HEK293 (cell line): ENCODE measurements around the gene TESK1.

ENCODE experiments used
- CTCF ChIA-PET: fragments of 350-600 bp; formaldehyde crosslinking; extraction: SDS; loops from one replicate; lab custom pipeline; 2021; ENCODE audit warnings: antibody characterized with exemption; lab: Yijun Ruan, JAX
- POLR2A ChIA-PET: fragments of 300-600 bp; formaldehyde crosslinking; extraction: SDS; loops from one replicate; lab custom pipeline; 2020; ENCODE audit warnings: antibody characterized with exemption, inconsistent platforms; lab: Yijun Ruan, JAX
- H3K27ac ChIP-seq: fragments of 200-500 bp; sonication (Bioruptor generic); 2 replicates; pipeline ENCODE4 v1.5.1; 2014; ENCODE audit warnings: low read depth, low read length, control low read depth, inconsistent platforms; ENCODE audit errors: extremely low read depth
- H3K36me3 ChIP-seq, 2 experiments: fragments of 200-500 bp in 1 of 2; sonication (Bioruptor generic) in 1 of 2; 1 replicate in 1 of 2; 2 replicates in 1 of 2; pipeline ENCODE4 v1.5.1; 2014 to 2017; ENCODE audit warnings: inconsistent platforms in 2 of 2, low read length in 2 of 2; ENCODE audit not compliant: control insufficient read depth in 2 of 2, insufficient read depth in 1 of 2
- H3K4me1 ChIP-seq: fragments of 200-500 bp; sonication (Bioruptor generic); 2 replicates; pipeline ENCODE4 v1.5.1; 2014; ENCODE audit warnings: mild to moderate bottlenecking, low read length, inconsistent platforms; ENCODE audit not compliant: control insufficient read depth, insufficient read depth
- H3K4me3 ChIP-seq: 2 replicates; pipeline ENCODE4 v1.5.1; 2011; ENCODE audit warnings: low read depth, mild to moderate bottlenecking, control low read depth, low read length, moderate library complexity
- H3K9me3 ChIP-seq: fragments of 200-500 bp; sonication (Bioruptor generic); 2 replicates; pipeline ENCODE4 v1.5.1; 2014; ENCODE audit warnings: low read depth, low read length, inconsistent platforms; ENCODE audit not compliant: control insufficient read depth, insufficient read depth
- KLF7 ChIP-seq: fragments of 450-650 bp; formaldehyde crosslinking; IDR thresholded peaks from 2 replicates; pipeline ENCODE4 v1.5.1; 2016; ENCODE audit warnings: missing biosample characterization, missing genetic modification characterization, borderline replicate concordance
- PRDM1 ChIP-seq: fragments of 450-650 bp; formaldehyde crosslinking; IDR thresholded peaks from 2 replicates; pipeline ENCODE4; 2016; ENCODE audit warnings: missing biosample characterization, missing genetic modification characterization
- PRDM2 ChIP-seq: fragments of 450-650 bp; formaldehyde crosslinking; IDR thresholded peaks from 2 replicates; pipeline ENCODE4 v1.5.1; 2016; ENCODE audit warnings: missing biosample characterization, missing genetic modification characterization, borderline replicate concordance
- REST ChIP-seq: fragments of 450-650 bp; formaldehyde crosslinking; IDR thresholded peaks from 2 replicates; pipeline ENCODE4 v1.5.1; 2016; ENCODE audit warnings: missing biosample characterization, missing genetic modification characterization
- ZFP37 ChIP-seq: fragments of 450-650 bp; formaldehyde crosslinking; IDR thresholded peaks from 2 replicates; pipeline ENCODE4 v1.5.1; 2016; ENCODE audit warnings: missing biosample characterization, missing genetic modification characterization
- ZFP69B ChIP-seq: fragments of 450-650 bp; formaldehyde crosslinking; IDR thresholded peaks from 2 replicates; pipeline ENCODE4 v1.5.1; 2016; ENCODE audit warnings: missing biosample characterization, missing genetic modification characterization
- ZIC2 ChIP-seq: fragments of 450-650 bp; formaldehyde crosslinking; IDR thresholded peaks from 2 replicates; pipeline ENCODE4 v1.5.1; 2016; ENCODE audit warnings: missing biosample characterization, missing genetic modification characterization
- ZNF140 ChIP-seq: fragments of 450-650 bp; formaldehyde crosslinking; IDR thresholded peaks from 2 replicates; pipeline ENCODE4 v1.5.1; 2016; ENCODE audit warnings: missing biosample characterization, missing genetic modification characterization
- ZNF157 ChIP-seq: fragments of 450-650 bp; formaldehyde crosslinking; IDR thresholded peaks from 2 replicates; pipeline ENCODE4 v1.5.1; 2016; ENCODE audit warnings: missing biosample characterization, missing genetic modification characterization
- ZNF16 ChIP-seq: fragments of 450-650 bp; formaldehyde crosslinking; IDR thresholded peaks from 2 replicates; pipeline ENCODE4 v1.5.1; 2016; ENCODE audit warnings: low read depth, missing biosample characterization, missing genetic modification characterization
- ZNF24 ChIP-seq: fragments of 450-650 bp; formaldehyde crosslinking; IDR thresholded peaks from 2 replicates; pipeline ENCODE4 v1.5.1; 2016; ENCODE audit warnings: missing biosample characterization, missing genetic modification characterization
- ZNF248 ChIP-seq: fragments of 450-650 bp; formaldehyde crosslinking; IDR thresholded peaks from 2 replicates; pipeline ENCODE4 v1.5.1; 2017; ENCODE audit warnings: missing biosample characterization, missing genetic modification characterization
- ZNF341 ChIP-seq: fragments of 450-650 bp; formaldehyde crosslinking; IDR thresholded peaks from 2 replicates; pipeline ENCODE4; 2016; ENCODE audit warnings: low read depth, missing biosample characterization, missing genetic modification characterization
- ZNF362 ChIP-seq: fragments of 450-650 bp; formaldehyde crosslinking; IDR thresholded peaks from 2 replicates; pipeline ENCODE4 v1.5.1; 2016; ENCODE audit warnings: missing biosample characterization, missing genetic modification characterization
- ZNF394 ChIP-seq: fragments of 450-650 bp; formaldehyde crosslinking; IDR thresholded peaks from 2 replicates; pipeline ENCODE4 v1.5.1; 2016; ENCODE audit warnings: missing biosample characterization, missing genetic modification characterization, mild to moderate bottlenecking, moderate library complexity, borderline replicate concordance
- ZNF416 ChIP-seq: fragments of 450-650 bp; formaldehyde crosslinking; IDR thresholded peaks from 2 replicates; pipeline ENCODE4 v1.5.1; 2016; ENCODE audit warnings: missing biosample characterization, missing genetic modification characterization
- ZNF549 ChIP-seq: fragments of 450-650 bp; IDR thresholded peaks from 2 replicates; pipeline ENCODE4 v1.5.1; 2018; ENCODE audit warnings: missing biosample characterization, missing genetic modification characterization, mild to moderate bottlenecking, inconsistent platforms, moderate library complexity
- ZNF777 ChIP-seq: fragments of 450-650 bp; formaldehyde crosslinking; IDR thresholded peaks from 2 replicates; pipeline ENCODE4 v1.5.1; 2017; ENCODE audit warnings: missing biosample characterization, missing genetic modification characterization, borderline replicate concordance
- ZNF791 ChIP-seq: fragments of 450-650 bp; formaldehyde crosslinking; IDR thresholded peaks from 2 replicates; pipeline ENCODE4 v1.5.1; 2016; ENCODE audit warnings: missing biosample characterization, missing genetic modification characterization
- ZNF843 ChIP-seq: fragments of 450-650 bp; formaldehyde crosslinking; IDR thresholded peaks from 2 replicates; pipeline ENCODE4 v1.5.1; 2016; ENCODE audit warnings: missing biosample characterization, missing genetic modification characterization
- TF ChIP-seq, protein P1 (sequence below): fragments of 450-650 bp; formaldehyde crosslinking; optimal IDR thresholded peaks from 2 replicates; pipeline ENCODE3; 2016; ENCODE audit warnings: missing biosample characterization, mild to moderate bottlenecking, missing genetic modification characterization
- TF ChIP-seq, protein P2 (sequence below): fragments of 450-650 bp; formaldehyde crosslinking; IDR thresholded peaks from 2 replicates; pipeline ENCODE4 v1.5.1; 2017; ENCODE audit warnings: missing biosample characterization, missing genetic modification characterization

The TESK1 gene

GRCh38 chr9:35606138-35606504 lies 1.1 kb downstream of the TESK1 start (continued):
- TF ChIP-seq REST (0 out of 2 replicates have a peak, but pooled peaks have one; percentile 17), ZNF549 (tag by site-specific recombination) (no peak), ZNF362 (tag by site-specific recombination) (no peak), ZNF416 (tag by site-specific recombination) (no peak), ZNF791 (no peak), PRDM1 (tag by site-specific recombination) (peak; percentile 47; the same call in 1 of the 2 replicates), ZFP37 (tag by site-specific recombination) (no peak), ZNF16 (tag by site-specific recombination) (no peak), KLF7 (no peak)
- TF ChIP-seq, protein P1, sequence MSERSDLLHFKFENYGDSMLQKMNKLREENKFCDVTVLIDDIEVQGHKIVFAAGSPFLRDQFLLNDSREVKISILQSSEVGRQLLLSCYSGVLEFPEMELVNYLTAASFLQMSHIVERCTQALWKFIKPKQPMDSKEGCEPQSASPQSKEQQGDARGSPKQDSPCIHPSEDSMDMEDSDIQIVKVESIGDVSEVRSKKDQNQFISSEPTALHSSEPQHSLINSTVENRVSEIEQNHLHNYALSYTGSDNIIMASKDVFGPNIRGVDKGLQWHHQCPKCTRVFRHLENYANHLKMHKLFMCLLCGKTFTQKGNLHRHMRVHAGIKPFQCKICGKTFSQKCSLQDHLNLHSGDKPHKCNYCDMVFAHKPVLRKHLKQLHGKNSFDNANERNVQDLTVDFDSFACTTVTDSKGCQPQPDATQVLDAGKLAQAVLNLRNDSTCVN (tag by site-specific recombination): no peak

DNA sequence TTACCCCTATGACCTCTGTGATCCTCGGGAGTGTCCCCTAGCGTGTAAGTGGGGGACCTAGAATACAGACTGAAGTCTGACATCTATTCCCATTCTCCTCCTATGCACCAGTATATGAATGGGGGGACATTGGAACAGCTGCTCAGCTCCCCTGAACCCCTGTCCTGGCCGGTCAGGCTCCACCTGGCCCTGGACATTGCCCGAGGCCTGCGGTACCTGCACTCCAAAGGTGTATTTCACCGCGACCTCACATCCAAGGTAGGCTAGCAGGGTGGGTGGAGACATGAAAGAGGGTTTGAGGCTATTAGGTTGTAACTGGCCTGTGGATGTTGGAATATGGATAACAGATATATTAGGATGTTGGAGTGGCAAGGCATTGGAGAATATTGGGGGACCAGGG lies 1.7 kb downstream of the TESK1 start:
- CTCF ChIA-PET: interaction anchor here (0.6 to 1.2 kb wide), 2 partner anchors 9 to 10 kb away, joined by 3 to 6 read pairs; no protein-coding TSS in a partner anchor

GRCh38 chr9:35608221-35608620 lies 3.2 kb downstream of the TESK1 start:
- ChIA-PET POLR2A (interaction anchor here (0.7 to 1.5 kb wide), 3 partner anchors 21 to 1153 kb away, joined by 3 to 5 read pairs (median 5); no protein-coding TSS in a partner anchor), CTCF (interaction anchor here (0.9 kb wide), 1 partner anchor 39 kb away, joined by 3 read pairs; no protein-coding TSS in a partner anchor)
- no peaks in the 10 kb centered on the region for H3K4me1 ChIP-seq
- no peaks in the 10 kb centered on the region for H3K9me3 ChIP-seq
- H3K36me3 ChIP-seq: peaks cover 0 to 41% of the 10 kb centered on the region in 2 experiments; a peak in 1 of 3 replicates
- no peak overlapping the region for H3K27ac ChIP-seq
- no peak overlapping the region for H3K4me3 ChIP-seq
- TF ChIP-seq ZFP69B (tag by site-specific recombination): no peak
- TF ChIP-seq ZNF394 (tag by site-specific recombination): no peak
- TF ChIP-seq, protein P2, sequence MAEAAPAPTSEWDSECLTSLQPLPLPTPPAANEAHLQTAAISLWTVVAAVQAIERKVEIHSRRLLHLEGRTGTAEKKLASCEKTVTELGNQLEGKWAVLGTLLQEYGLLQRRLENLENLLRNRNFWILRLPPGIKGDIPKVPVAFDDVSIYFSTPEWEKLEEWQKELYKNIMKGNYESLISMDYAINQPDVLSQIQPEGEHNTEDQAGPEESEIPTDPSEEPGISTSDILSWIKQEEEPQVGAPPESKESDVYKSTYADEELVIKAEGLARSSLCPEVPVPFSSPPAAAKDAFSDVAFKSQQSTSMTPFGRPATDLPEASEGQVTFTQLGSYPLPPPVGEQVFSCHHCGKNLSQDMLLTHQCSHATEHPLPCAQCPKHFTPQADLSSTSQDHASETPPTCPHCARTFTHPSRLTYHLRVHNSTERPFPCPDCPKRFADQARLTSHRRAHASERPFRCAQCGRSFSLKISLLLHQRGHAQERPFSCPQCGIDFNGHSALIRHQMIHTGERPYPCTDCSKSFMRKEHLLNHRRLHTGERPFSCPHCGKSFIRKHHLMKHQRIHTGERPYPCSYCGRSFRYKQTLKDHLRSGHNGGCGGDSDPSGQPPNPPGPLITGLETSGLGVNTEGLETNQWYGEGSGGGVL (tag by site-specific recombination): no peak
- TF ChIP-seq ZNF24 (tag by site-specific recombination): no peak
- no peak for TF ChIP-seq ZNF248 (tag by site-specific recombination)
- TF ChIP-seq ZNF777 (tag by site-specific recombination): no peak
- TF ChIP-seq PRDM2 (tag by site-specific recombination): no peak
- TF ChIP-seq ZNF157 (tag by site-specific recombination): no peak
- no peak for TF ChIP-seq ZIC2

More for the DNA sequence above, 1.7 kb downstream of the TESK1 start:
- Histone ChIP-seq H3K9me3 (no peaks in the 10 kb centered on the region), H3K4me1 (no peaks in the 10 kb centered on the region), H3K36me3 (peaks cover 0 to 41% of the 10 kb centered on the region in 2 experiments; a peak in 1 of 3 replicates), H3K27ac (no peak overlapping the region), H3K4me3 (no peak overlapping the region)
- TF ChIP-seq ZNF341 (tag by site-specific recombination) (peak; percentile 47), ZNF843 (no peak), ZNF140 (tag by site-specific recombination) (no peak)
- POLR2A ChIA-PET: no interaction called here
